Esophagus muscularis mucosa (tissue), 4 donors: ENCODE measurements around the gene IL36B. TPM values are rescaled to one million over a fixed set of nuclear protein-coding genes. Genes with fewer than 3 reads are reported as not detected.

Source experiments
- DNase-seq: peaks from one replicate; pipeline ENCODE4 v3.0.0-alpha.2; 2017; ENCODE audit errors: extremely low spot score
- H3K27ac ChIP-seq, 4 donors: fragments of 200-600 bp; sonication (generic); replicated peaks in 1 of 4; 1 replicate in 3 of 4; 2 replicates in 1 of 4; pipeline ENCODE4 v1.5.1; 2016 to 2019; ENCODE audit warnings: mild to moderate bottlenecking in 1 of 4
- H3K27me3 ChIP-seq, 4 donors: fragments of 200-600 bp; sonication (generic); one replicate each; pipeline versions ENCODE4 v1.5.1 to v1.6.0; 2016 to 2019
- H3K36me3 ChIP-seq, 4 donors: fragments of 200-600 bp; sonication (generic); one replicate each; pipeline ENCODE4 v1.5.1; 2016 to 2019
- H3K4me1 ChIP-seq, 4 donors: fragments of 200-600 bp; sonication (generic); one replicate each; pipeline ENCODE4 v1.5.1; 2016 to 2019
- H3K4me3 ChIP-seq, 4 donors: fragments of 200-600 bp; sonication (generic); 1 replicate in 2 of 4; 2 replicates in 2 of 4; pipeline ENCODE4 v1.5.1; 2016 to 2019; ENCODE audit warnings: mild to moderate bottlenecking in 4 of 4, moderate library complexity in 1 of 4
- H3K9me3 ChIP-seq, 4 donors: fragments of 200-600 bp; sonication (generic); 1 replicate in 3 of 4; 2 replicates in 1 of 4; pipeline ENCODE4 v1.5.1; 2016 to 2019
- CTCF ChIP-seq, 3 experiments: fragments of 200-600 bp in 2 of 3; fragments of 450-650 bp in 1 of 3; sonication (generic) in 2 of 3; IDR thresholded peaks; one replicate each; pipeline ENCODE4 v1.5.1; 2017 to 2019; ENCODE audit warnings: antibody characterized with exemption in 3 of 3, mild to moderate bottlenecking in 2 of 3, moderate library complexity in 1 of 3
- EP300 ChIP-seq: sonication (generic); formaldehyde crosslinking; IDR thresholded peaks from one replicate; pipeline ENCODE4 v1.6.1; 2017; ENCODE audit warnings: antibody characterized with exemption
- POLR2A ChIP-seq: fragments of 450-650 bp; IDR thresholded peaks from one replicate; pipeline ENCODE4 v1.6.1; 2017; ENCODE audit warnings: antibody characterized with exemption, moderate library complexity, mild to moderate bottlenecking, low read depth
- POLR2AphosphoS5 ChIP-seq, 2 donors: sonication (generic); formaldehyde crosslinking; IDR thresholded peaks; one replicate each; pipeline ENCODE4 v1.6.1; 2017; ENCODE audit warnings: antibody characterized with exemption in 2 of 2
- WGBS: methylation state at CpG from one replicate; pipeline ENCODE4 v1.1.5; 2018; 5-methylcytosine and 5-hydroxymethylcytosine counted together
- intact Hi-C: fragments of 100-400 bp; cut with DNase I; formaldehyde crosslinking; loops from one replicate; pipeline ENCODE4 v1.15.1; 2023
- total RNA-seq, 4 donors: library from RNA; depleted of rRNA; stranded (reverse); fragments of >200 nt; gene quantifications; one replicate each; pipeline versions ENCODE4 v1.1.0 to v1.2.1, GENCODE V29; 2016

The IL36B gene
- total RNA-seq, 4 donors from 2014 or later = not detected

- H3K27me3 ChIP-seq = peaks cover 0 to 11% (median 0%) of the 10 kb centered on the region in 4 donors
- DNase-seq = peak; percentile 70
- H3K4me3 ChIP-seq = no peak overlapping the region
- no peak overlapping the region for H3K27ac ChIP-seq
- intact Hi-C loops = no loop called here
- no peaks in the 10 kb centered on the region for H3K36me3 ChIP-seq
- WGBS = 96% methylated on average over 9 of the region's 18 CpGs
- TF ChIP-seq POLR2A (no peak), POLR2AphosphoS5 (IDR thresholded peaks at IDR 0.05) (no peak), EP300 (no peak), CTCF (IDR thresholded peaks at IDR 0.05) (no peak)
- no peaks in the 10 kb centered on the region for H3K4me1 ChIP-seq
- H3K9me3 ChIP-seq = no peaks in the 10 kb centered on the region
Measured at GRCh38 chr2:113061896-113062770, 9.5 kb upstream of the IL36B start.

- Histone ChIP-seq H3K9me3 (peaks cover 0 to 1% (median 0%) of the 10 kb centered on the region in 4 donors), H3K27ac (no peak overlapping the region), H3K36me3 (no peaks in the 10 kb centered on the region), H3K27me3 (peaks cover 0 to 11% (median 0%) of the 10 kb centered on the region in 4 donors), H3K4me1 (no peaks in the 10 kb centered on the region), H3K4me3 (no peak overlapping the region)
- intact Hi-C loops = no loop called here
- 64% methylated on average over 2 of the region's 2 CpGs for WGBS
- DNase-seq = peak; percentile 79
- TF ChIP-seq CTCF (IDR thresholded peaks at IDR 0.05) (no peak), POLR2AphosphoS5 (IDR thresholded peaks at IDR 0.05) (no peak), EP300 (no peak), POLR2A (no peak)
Measured at GRCh38 chr2:113061241-113061640, 8.6 kb upstream of the IL36B start.

GRCh38 chr2:113060796-113061195, 8.1 kb upstream of the IL36B start:
- Histone ChIP-seq H3K27me3 (peaks cover 0 to 11% (median 0%) of the 10 kb centered on the region in 4 donors), H3K9me3 (peaks cover 0 to 6% (median 1%) of the 10 kb centered on the region in 4 donors), H3K27ac (no peak overlapping the region), H3K4me3 (no peak overlapping the region), H3K4me1 (no peaks in the 10 kb centered on the region), H3K36me3 (no peaks in the 10 kb centered on the region)
- intact Hi-C loops = no loop called here
- TF ChIP-seq POLR2AphosphoS5 (IDR thresholded peaks at IDR 0.05) = no peak
- TF ChIP-seq POLR2A = no peak
- TF ChIP-seq CTCF (IDR thresholded peaks at IDR 0.05) = no peak
- TF ChIP-seq EP300 = no peak
- peak; percentile 50 for DNase-seq
- WGBS = 56% methylated on average over 1 of the region's 1 CpG

GRCh38 chr2:113060396-113060795, 7.7 kb upstream of the IL36B start:
- Histone ChIP-seq H3K4me1 (no peaks in the 10 kb centered on the region), H3K36me3 (no peaks in the 10 kb centered on the region), H3K27me3 (peaks cover 0 to 11% (median 0%) of the 10 kb centered on the region in 4 donors), H3K4me3 (no peak overlapping the region), H3K9me3 (peaks cover 0 to 6% (median 2%) of the 10 kb centered on the region in 4 donors), H3K27ac (no peak overlapping the region)
- TF ChIP-seq POLR2A (no peak), EP300 (no peak), POLR2AphosphoS5 (IDR thresholded peaks at IDR 0.05) (no peak), CTCF (IDR thresholded peaks at IDR 0.05) (no peak)
- no peak for DNase-seq
- WGBS = 80% methylated on average over 4 of the region's 4 CpGs
- intact Hi-C loops = no loop called here
